DMS 273 treated with DMSO at 0.1 percent for 48 hours (cell line): Measurements from ENCODE around the gene PPM1K.

ENCODE experiments used
- DNase-seq: peaks from one replicate; lab custom pipeline; 2025; lab: John Stamatoyannopoulos, UW

The PPM1K gene

GRCh38 chr4:88276952-88277710, 7.2 kb downstream of the PPM1K start:
- DNase-seq: no peak

- no peak for DNase-seq
These were observed 8.3 kb downstream of the PPM1K start for GRCh38 chr4:88275949-88276515.

- DNase-seq: no peak
These were observed 8.8 kb downstream of the PPM1K start for GRCh38 chr4:88275516-88275915.

- no peak for DNase-seq
These were observed 15.4 kb downstream of the PPM1K start for GRCh38 chr4:88268913-88269312.

- DNase-seq: no peak
These were observed 20.0 kb downstream of the PPM1K start for GRCh38 chr4:88264336-88264735.

- no peak for DNase-seq
These were observed 26.6 kb downstream of the PPM1K start for GRCh38 chr4:88257726-88258125.

GRCh38 chr4:88255111-88255510, 29.2 kb downstream of the PPM1K start:
- no peak for DNase-seq

GRCh38 chr4:88251924-88252323, 32.4 kb downstream of the PPM1K start:
- DNase-seq: no peak

- no peak for DNase-seq
These were observed 37.2 kb downstream of the PPM1K start for GRCh38 chr4:88247148-88247547.

GRCh38 chr4:88246600-88246999, 37.8 kb downstream of the PPM1K start:
- DNase-seq: no peak

- no peak for DNase-seq
These were observed 39.4 kb downstream of the PPM1K start for GRCh38 chr4:88244816-88245579.

- DNase-seq: no peak
These were observed 40.3 kb downstream of the PPM1K start for GRCh38 chr4:88244056-88244455.

GRCh38 chr4:88242144-88242543, 42.2 kb downstream of the PPM1K start:
- DNase-seq: no peak

GRCh38 chr4:88240297-88240714, 44.1 kb downstream of the PPM1K start:
- DNase-seq: no peak

GRCh38 chr4:88230969-88231771, 53.2 kb downstream of the PPM1K start:
- DNase-seq: no peak

GRCh38 chr4:88230461-88230891, 53.9 kb downstream of the PPM1K start:
- DNase-seq: no peak

GRCh38 chr4:88227734-88228133, 56.6 kb downstream of the PPM1K start:
- no peak for DNase-seq

GRCh38 chr4:88226143-88226542, 58.2 kb downstream of the PPM1K start:
- DNase-seq: no peak

- DNase-seq: no peak
These were observed 58.9 kb downstream of the PPM1K start for GRCh38 chr4:88225232-88226105.

- DNase-seq: no peak
These were observed 60.8 kb downstream of the PPM1K start for GRCh38 chr4:88223516-88223915.

GRCh38 chr4:88219099-88219498, 65.3 kb downstream of the PPM1K start:
- no peak for DNase-seq
